GM12892 (cell line): ENCODE measurements around the gene KLHDC8A.

Source experiments
- POLR2A ChIP-seq: IDR thresholded peaks from 2 replicates; pipeline ENCODE4 v1.6.1; 2011; ENCODE audit warnings: low read depth, low read length, control low read depth
- POLR2AphosphoS5 ChIP-seq: IDR thresholded peaks from 2 replicates; pipeline ENCODE4 v1.6.1; 2011; ENCODE audit warnings: low read depth, low read length, control low read depth

DNA sequence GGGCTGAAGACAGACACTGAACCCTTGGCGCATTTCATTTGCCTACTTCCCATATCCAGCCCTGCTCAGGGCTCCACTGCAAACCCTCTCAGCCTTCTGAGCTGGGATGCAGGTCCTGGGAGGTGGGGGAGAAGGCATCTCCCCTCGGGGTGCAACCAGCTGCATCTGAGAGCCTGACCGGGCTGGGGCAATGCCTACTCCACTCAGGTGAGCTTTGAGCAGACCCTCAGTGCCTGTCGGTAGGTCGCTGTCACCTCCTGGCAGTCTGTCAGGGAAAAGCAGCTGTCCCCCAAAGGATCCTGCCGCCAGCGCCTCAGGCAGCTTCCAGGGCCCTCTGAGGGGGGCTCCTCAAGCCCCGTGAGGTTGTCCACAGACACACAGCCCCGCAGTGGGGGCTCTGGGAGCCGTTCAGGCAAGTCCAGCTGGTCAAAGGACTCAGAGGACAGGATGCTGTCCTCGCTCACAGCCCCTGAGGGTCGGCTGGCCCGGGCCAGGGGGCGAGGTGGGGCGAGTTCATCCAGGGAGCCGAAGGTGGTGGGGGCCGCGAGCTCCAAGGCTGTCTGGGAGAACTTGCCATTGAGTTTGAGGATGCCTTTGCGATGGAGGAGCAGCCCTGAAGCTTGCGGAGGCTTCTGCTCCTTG, 53.4 kb downstream of the KLHDC8A start:
- no peak for TF ChIP-seq POLR2A
- no peak for TF ChIP-seq POLR2AphosphoS5
